ENCODE data around the gene LRRC4C.

- TF ChIP-seq POLR2A (IDR thresholded peaks at IDR 0.05) (no peak), POLR2AphosphoS5 (IDR thresholded peaks at IDR 0.05) (no peak)
These were observed 700.1 kb downstream of the LRRC4C start for GRCh38 chr11:40759341-40759740.
